ENCODE data around the gene MARVELD2.
"Not testable (repeated sequence)": the region's sequence is repeated elsewhere in the genome, so short reads cannot be mapped to it uniquely, and the experiment has no call there.

MARVELD2 gene

DNA sequence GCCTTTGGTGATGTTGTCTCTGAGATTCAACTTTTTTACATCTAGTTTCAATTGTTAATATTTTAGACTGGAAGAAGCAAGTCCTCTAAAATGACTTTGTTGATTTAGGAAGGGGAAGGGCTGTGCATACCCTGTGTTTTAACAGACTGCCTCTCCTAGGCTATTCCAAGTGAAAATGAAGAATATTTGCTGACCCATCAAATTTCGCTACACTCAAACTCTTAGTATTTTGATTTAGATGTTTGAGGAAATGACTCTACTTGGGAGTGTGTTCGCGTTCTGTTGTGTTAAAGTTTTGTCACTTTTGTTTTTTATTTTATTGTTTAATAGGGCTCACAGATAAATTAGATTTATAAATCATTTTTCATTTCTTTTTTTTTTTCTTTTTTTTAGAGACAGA is 3.6 kb downstream of the MARVELD2 start:
- no peak overlapping the region for H3K27ac Mint-ChIP-seq
- no peaks in the 10 kb centered on the region for H3K9me3 Mint-ChIP-seq
- no peak for DNase-seq (ENCODE audit: low spot score)
- H3K27me3 Mint-ChIP-seq (ENCODE audit: low read depth) = peaks cover 4% of the 10 kb centered on the region
- no peak overlapping the region for H3K4me3 Mint-ChIP-seq
- H3K4me1 Mint-ChIP-seq (ENCODE audit: low read depth) = no peaks in the 10 kb centered on the region
- H3K36me3 Mint-ChIP-seq (ENCODE audit: low read depth) = peaks cover 7% of the 10 kb centered on the region

DNA sequence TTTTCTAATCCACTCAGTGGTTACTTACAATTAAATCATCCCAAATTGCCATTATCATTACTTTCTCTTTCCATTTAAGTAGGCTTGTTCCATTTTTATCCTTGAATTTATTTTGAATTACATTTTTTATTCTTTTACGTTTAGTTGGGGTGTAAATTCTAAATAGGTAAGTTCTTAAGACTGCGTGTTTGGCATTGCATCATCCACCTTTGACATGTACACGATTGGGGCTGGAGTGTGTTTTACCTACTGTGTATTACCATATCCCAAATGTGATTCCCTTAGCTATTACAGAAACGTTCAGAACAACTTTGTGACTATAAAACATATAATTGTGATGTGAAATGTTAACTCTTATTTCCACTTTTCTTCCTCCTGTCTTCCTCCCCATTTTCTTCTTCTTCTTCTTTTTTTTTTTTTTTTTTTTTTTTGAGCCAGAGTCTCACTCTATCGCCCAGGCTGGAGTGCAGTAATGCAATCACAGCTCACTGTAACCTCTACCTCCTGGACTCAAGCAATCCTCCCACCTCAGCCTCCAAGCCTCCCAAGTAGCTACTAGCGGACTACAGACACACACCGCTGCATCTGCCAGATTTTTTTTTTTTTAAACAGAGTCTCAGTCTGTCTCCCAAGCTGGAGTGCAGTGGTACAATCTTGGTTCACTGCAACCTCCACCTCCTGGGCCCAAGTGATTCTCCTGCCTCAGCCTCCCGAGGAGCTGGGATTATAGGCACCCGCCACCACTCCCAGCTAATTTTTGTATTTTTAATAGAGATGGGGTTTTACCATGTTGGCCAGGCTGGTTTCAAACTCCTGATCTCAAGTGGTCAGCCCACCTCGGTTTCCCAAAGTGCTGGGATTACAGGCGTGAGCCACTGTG is 16.7 kb downstream of the MARVELD2 start:
- no peaks in the 10 kb centered on the region for H3K9me3 Mint-ChIP-seq
- no peaks in the 10 kb centered on the region for H3K36me3 Mint-ChIP-seq (ENCODE audit: low read depth)
- H3K27me3 Mint-ChIP-seq (ENCODE audit: low read depth) = no peaks in the 10 kb centered on the region
- H3K4me1 Mint-ChIP-seq (ENCODE audit: low read depth) = no peaks in the 10 kb centered on the region
- DNase-seq (ENCODE audit: low spot score) = no peak
- H3K27ac Mint-ChIP-seq = no peak overlapping the region
- H3K4me3 Mint-ChIP-seq = no peak overlapping the region

DNA sequence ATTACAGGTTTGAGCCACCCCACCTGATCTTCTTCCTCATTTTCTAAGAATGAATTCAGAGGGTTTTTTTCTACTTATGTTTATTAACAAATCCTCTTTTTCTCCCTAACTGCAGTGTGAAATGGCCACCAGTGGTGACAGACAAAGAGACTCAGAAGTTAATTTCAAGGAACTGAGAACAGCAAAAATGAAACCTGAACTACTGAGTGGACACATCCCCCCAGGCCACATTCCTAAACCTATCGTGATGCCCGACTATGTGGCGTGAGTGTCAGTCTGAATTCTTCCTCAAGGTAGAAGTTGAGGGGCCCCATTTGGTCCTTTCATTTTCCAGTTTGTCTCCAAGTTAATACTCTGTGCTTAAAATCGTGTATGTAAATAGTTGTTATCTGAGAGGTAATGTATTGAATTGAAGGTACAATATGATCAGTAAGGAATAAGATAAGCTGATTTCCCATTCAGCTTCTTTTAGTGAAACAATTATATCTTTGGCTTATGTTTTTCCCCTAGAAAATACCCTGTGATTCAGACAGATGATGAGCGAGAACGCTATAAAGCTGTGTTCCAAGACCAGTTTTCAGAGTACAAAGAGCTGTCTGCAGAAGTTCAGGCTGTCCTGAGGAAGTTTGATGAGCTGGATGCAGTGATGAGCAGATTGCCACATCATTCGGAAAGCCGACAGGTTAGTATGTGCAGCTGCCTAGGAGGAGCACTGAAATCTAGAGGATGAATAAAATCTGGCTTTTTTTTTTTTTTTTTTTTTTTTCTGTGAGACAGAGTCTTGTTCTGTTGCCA is 17.7 kb downstream of the MARVELD2 start:
- no peak for DNase-seq (ENCODE audit: low spot score)
- no peaks in the 10 kb centered on the region for H3K4me1 Mint-ChIP-seq (ENCODE audit: low read depth)
- no peaks in the 10 kb centered on the region for H3K36me3 Mint-ChIP-seq (ENCODE audit: low read depth)
- H3K9me3 Mint-ChIP-seq = no peaks in the 10 kb centered on the region
- H3K27ac Mint-ChIP-seq = no peak overlapping the region
- no peaks in the 10 kb centered on the region for H3K27me3 Mint-ChIP-seq (ENCODE audit: low read depth)
- H3K4me3 Mint-ChIP-seq = no peak overlapping the region

DNA sequence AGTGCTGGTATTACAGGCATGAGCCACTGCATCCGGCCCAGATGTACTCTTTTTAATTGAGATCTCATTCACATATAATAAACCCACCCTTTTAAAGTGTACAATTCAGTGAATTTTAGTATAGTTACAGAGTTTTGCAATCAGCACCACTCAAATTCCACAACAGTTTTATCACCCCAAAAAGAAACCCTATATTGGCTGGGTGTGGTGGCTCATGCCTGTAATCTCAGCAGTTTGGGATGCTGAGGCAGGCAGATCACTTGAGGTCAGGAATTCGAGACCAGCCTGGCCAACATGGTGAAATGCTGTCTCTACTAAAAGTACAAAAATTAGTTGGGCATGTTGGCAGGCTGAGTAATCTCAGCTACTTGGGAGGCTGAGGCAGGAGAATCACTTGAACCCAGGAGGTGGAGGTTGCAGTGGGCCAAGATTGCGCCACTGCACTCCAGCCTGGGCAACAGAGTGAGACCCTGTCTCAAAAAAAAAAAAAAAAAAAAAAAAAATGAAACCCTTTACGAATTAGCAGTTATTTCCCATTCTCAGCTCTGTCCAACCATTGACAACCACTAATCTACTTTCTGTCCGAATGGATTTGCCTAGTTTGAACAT is 20.5 kb downstream of the MARVELD2 start:
- not testable (repeated sequence) for H3K9me3 Mint-ChIP-seq; H3K4me3 Mint-ChIP-seq; DNase-seq (ENCODE audit: low spot score); H3K27ac Mint-ChIP-seq; H3K27me3 Mint-ChIP-seq (ENCODE audit: low read depth); H3K36me3 Mint-ChIP-seq (ENCODE audit: low read depth); H3K4me1 Mint-ChIP-seq (ENCODE audit: low read depth)

DNA sequence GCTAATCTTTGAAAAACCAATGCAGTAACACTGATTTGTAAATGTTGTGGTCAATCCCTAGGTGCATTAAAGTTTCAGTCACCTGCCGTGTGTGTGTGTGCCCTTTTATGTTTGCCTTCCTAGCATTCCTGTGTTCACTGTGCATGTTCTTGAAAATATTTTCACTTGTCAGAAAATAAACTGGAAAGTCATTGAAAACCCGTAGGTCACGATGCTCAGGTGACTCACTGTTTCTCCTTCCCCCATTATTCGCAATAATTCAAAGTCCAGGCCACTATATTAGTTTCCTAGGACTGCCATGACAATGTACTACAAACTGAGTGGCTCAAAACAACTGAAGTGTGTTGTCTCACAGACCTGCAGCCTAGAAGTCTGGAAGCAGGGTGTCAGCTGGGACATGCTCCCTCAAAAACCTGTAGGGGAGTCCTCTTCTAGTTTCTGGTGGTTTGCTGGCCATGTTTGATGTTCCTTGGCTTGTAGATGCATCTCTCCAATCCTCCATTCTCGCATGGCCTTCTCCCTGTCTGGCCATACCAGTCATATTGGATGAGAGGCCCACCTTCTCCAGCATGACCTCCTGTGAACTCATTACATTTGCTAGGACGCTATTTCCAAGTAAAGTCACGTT is 29.3 kb downstream of the MARVELD2 start:
- Mint-ChIP-seq H3K4me1 (ENCODE audit: low read depth) (no peaks in the 10 kb centered on the region), H3K9me3 (no peaks in the 10 kb centered on the region), H3K36me3 (ENCODE audit: low read depth) (no peaks in the 10 kb centered on the region), H3K27me3 (ENCODE audit: low read depth) (no peaks in the 10 kb centered on the region), H3K4me3 (no peak overlapping the region), H3K27ac (no peak overlapping the region)
- no peak for DNase-seq (ENCODE audit: low spot score)

DNA sequence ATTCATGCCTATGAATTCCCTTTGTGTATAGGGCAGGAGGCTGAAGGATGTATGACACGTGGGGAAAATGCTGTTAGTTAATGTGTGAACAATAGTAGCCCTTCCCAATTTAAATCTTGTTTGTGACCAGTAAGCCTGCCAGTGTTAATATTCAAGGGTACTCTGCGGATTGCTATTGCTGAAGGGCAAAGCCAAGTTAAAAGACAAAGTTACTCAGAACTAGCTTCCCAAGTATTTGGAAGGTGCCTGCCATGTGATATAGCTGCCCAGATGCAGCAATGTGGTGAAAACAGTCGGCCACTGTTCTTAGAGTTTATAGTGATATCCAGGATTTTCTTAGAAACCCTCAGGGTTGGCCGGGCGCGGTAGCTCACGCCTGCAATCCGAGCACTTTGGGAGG is 34.6 kb downstream of the MARVELD2 start:
- Mint-ChIP-seq H3K9me3 (no peaks in the 10 kb centered on the region), H3K27ac (no peak overlapping the region), H3K4me3 (no peak overlapping the region), H3K27me3 (ENCODE audit: low read depth) (no peaks in the 10 kb centered on the region), H3K4me1 (ENCODE audit: low read depth) (no peaks in the 10 kb centered on the region), H3K36me3 (ENCODE audit: low read depth) (no peaks in the 10 kb centered on the region)
- no peak for DNase-seq (ENCODE audit: low spot score)

DNA sequence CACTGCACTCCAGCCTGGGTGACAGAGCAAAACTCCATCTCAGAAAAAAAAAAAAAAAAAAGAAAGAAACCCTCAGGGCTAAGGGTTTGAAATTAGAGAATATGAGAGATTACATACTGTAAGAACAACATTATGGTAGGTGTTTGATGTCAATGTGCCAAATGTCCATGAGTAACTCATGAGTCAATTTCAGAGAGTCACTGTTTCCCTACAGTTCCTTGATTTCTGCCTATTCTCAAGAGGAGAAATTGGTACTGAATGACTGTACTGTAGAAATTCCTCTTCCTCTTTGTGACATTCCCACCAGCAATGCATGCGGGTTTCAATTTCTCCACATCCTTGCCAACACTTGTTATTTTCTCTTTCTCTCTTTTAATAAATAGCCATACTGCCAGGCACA is 35.2 kb downstream of the MARVELD2 start:
- Mint-ChIP-seq H3K27me3 (ENCODE audit: low read depth) (no peaks in the 10 kb centered on the region), H3K36me3 (ENCODE audit: low read depth) (no peaks in the 10 kb centered on the region), H3K4me1 (ENCODE audit: low read depth) (no peaks in the 10 kb centered on the region), H3K9me3 (no peaks in the 10 kb centered on the region), H3K4me3 (no peak overlapping the region), H3K27ac (no peak overlapping the region)
- DNase-seq (ENCODE audit: low spot score) = no peak

DNA sequence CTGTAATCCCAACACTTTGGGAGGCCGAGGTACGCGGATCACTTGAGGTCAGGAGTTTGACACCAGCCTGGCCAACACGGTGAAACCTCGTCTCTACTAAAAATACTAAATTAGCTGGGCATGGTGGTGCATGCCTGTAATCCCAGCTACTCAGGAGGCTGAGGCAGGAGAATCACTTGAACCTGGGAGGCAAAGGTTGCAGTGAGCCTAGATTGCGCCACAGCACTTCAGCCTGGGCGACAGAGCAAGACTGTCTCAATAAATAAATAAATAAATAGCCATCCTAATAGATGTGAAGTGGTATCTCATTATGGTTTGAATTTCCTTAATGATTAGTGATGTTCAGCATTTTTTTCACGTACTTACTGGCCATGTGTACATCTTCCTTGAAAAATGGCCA is 35.6 kb downstream of the MARVELD2 start:
- not testable (repeated sequence) for H3K4me1 Mint-ChIP-seq (ENCODE audit: low read depth); H3K9me3 Mint-ChIP-seq; H3K36me3 Mint-ChIP-seq (ENCODE audit: low read depth); H3K27me3 Mint-ChIP-seq (ENCODE audit: low read depth); DNase-seq (ENCODE audit: low spot score); H3K4me3 Mint-ChIP-seq; H3K27ac Mint-ChIP-seq

DNA sequence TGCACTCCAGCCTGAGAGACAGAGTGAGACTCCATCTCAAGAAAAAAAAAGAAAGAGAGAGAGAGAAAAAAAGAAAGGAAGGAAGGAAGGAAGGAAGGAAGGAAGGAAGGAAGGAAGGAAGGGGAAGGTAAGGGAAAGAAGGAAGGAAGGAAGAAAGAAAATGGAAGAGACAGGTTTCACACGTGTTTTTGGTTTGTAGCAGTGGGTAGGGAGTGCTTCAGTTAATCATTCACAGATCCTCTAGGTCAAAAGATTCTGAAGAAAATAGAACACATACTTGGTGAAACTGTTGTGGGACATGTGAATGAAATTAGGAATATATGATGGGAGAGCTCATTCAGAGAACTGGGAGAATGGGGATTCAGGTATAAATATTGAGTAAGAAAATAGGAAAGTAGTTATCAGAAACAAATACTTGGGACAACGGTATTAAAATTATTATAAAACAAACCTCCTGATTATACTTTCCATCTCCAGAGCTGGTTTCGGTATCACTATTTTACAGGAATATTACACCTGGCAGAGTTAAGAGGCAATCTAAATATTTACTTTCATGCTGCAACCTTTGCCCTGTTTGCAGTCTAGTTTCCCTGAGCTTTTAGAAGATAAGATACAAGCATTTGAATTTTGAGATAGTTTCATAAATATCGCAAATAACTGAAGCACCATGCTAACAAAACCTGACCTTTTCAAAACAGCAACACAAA is 37.2 kb downstream of the MARVELD2 start:
- no peaks in the 10 kb centered on the region for H3K9me3 Mint-ChIP-seq
- no peak overlapping the region for H3K27ac Mint-ChIP-seq
- no peak overlapping the region for H3K4me3 Mint-ChIP-seq
- H3K27me3 Mint-ChIP-seq (ENCODE audit: low read depth) = no peaks in the 10 kb centered on the region
- no peak for DNase-seq (ENCODE audit: low spot score)
- no peaks in the 10 kb centered on the region for H3K36me3 Mint-ChIP-seq (ENCODE audit: low read depth)
- H3K4me1 Mint-ChIP-seq (ENCODE audit: low read depth) = no peaks in the 10 kb centered on the region

DNA sequence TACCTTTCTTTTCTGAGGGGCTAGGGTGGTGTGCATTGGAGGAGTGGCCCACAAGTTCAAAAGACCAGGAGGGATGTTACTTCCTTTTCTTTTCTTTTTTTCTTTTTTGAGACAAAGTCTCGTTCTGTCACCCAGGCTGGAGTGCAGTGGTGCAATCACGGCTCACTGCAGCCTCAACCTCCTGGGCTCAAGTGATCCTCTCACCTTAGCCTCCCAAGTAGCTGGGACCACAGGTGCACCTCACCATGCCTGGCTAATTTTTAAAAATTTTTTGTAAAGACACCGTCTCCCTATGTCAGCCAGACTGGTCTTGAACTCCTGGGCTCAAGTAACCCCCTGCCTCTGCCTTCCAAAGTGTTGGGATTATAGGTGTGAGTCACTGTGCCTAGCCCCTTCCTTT is 38.6 kb downstream of the MARVELD2 start:
- H3K27me3 Mint-ChIP-seq (ENCODE audit: low read depth); H3K4me1 Mint-ChIP-seq (ENCODE audit: low read depth); H3K9me3 Mint-ChIP-seq; H3K4me3 Mint-ChIP-seq; H3K27ac Mint-ChIP-seq; DNase-seq (ENCODE audit: low spot score); H3K36me3 Mint-ChIP-seq (ENCODE audit: low read depth): not testable (repeated sequence)

DNA sequence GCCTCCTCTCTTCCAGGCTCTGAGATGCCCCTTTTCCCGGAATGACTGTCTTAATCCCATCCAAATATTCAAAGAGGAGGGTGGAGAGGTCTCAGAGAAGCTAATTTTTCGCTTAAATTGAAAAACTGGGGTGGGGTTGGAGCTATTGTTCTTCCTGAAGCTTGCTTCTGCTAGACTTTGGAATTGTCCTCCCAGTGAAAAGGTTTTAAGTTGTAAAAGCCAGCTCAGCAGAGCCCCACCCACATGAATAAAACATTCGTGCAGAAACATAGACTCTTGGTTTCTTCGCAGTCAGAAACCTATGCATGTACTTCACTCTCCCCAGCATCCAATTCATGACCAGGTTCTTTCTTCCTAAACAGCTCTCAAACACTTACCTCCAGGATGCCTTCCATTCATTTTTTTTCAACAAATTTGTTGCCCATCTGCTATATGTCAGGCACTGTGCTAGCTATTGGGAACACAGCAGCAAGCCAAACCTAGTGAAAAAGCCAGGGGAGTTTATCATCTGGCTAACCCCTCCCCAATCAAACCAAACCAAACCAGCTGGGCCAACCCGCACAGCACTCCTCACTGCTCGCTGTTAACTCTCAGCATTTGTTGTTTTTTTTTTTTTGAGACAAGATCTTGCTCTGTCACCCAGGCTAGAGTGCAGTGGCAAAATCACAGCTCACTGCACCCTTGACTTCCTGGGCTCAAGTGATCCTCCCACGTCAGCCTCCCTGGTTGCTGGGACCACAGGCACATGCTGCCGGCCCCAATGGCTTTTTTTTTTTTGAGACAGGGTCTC is 39.7 kb downstream of the MARVELD2 start:
- Mint-ChIP-seq H3K27me3 (ENCODE audit: low read depth) (no peaks in the 10 kb centered on the region), H3K36me3 (ENCODE audit: low read depth) (no peaks in the 10 kb centered on the region), H3K27ac (no peak overlapping the region), H3K9me3 (no peaks in the 10 kb centered on the region), H3K4me3 (no peak overlapping the region), H3K4me1 (ENCODE audit: low read depth) (no peaks in the 10 kb centered on the region)
- DNase-seq (ENCODE audit: low spot score) = no peak

DNA sequence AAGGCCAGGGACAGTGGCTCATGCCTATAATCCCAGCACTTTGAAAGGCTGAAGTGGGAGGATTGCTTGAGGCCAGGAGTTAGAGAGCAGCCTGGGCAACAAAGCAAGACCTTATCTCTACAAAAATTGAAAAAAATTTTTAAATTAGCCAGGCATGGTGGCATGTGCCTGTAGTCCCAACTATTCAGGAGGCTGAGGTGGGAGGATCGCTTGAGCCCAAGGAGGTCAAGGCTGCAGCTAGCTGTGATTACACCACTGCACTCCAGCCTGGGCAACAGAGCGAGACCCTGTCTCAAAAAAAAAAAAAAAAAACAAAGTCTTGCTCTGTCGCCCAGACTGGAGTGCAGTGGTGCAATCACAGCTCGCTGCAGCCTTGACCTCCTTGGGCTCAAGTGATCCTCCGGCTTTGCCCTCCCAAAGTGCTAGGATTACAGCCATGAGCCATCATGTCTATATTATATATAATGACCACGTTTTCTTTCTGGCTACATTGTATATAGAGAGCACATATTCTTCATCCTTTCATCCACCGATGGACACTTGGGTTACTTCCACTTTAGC is 40.6 kb downstream of the MARVELD2 start:
- not testable (repeated sequence) for H3K4me3 Mint-ChIP-seq; H3K9me3 Mint-ChIP-seq; H3K27ac Mint-ChIP-seq; H3K4me1 Mint-ChIP-seq (ENCODE audit: low read depth); DNase-seq (ENCODE audit: low spot score); H3K36me3 Mint-ChIP-seq (ENCODE audit: low read depth); H3K27me3 Mint-ChIP-seq (ENCODE audit: low read depth)

DNA sequence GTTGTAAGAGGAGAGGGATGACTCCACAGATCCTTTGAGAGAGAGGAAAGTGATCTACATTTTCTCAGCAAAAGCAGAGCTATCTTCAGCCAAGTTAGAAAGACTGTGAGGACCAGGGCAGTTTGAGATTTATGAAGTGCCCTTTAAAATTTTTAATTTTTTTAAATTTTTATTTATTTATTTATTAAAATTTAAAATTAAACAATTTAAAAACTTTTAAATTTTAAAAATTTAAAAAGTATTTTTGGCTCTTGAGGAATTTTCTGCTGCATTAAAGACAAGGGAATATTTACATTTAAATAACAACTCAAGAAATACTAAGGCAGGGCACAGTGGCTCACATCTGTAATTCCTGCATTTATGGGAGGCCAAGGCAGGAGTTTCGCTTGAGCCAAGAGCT is 47.3 kb downstream of the MARVELD2 start:
- H3K27me3 Mint-ChIP-seq (ENCODE audit: low read depth) = no peaks in the 10 kb centered on the region

More for the DNA sequence above, 47.3 kb downstream of the MARVELD2 start:
- no peak for DNase-seq (ENCODE audit: low spot score)
- no peaks in the 10 kb centered on the region for H3K4me1 Mint-ChIP-seq (ENCODE audit: low read depth)
- H3K9me3 Mint-ChIP-seq = no peaks in the 10 kb centered on the region
- no peaks in the 10 kb centered on the region for H3K36me3 Mint-ChIP-seq (ENCODE audit: low read depth)
- H3K4me3 Mint-ChIP-seq = no peak overlapping the region
- no peak overlapping the region for H3K27ac Mint-ChIP-seq

Measured in T-helper 2 cell treated with Interferon-gamma antibody and Interleukin-4, amounts not matched to agents 5 μg/mL and 100 μg/mL, for 36 hours (primary cell).